ENCODE data around the gene ZNF679.
"Not testable (repeated sequence)": the region's sequence is repeated elsewhere in the genome, so short reads cannot be mapped to it uniquely, and the experiment has no call there.

The ZNF679 gene

DNA sequence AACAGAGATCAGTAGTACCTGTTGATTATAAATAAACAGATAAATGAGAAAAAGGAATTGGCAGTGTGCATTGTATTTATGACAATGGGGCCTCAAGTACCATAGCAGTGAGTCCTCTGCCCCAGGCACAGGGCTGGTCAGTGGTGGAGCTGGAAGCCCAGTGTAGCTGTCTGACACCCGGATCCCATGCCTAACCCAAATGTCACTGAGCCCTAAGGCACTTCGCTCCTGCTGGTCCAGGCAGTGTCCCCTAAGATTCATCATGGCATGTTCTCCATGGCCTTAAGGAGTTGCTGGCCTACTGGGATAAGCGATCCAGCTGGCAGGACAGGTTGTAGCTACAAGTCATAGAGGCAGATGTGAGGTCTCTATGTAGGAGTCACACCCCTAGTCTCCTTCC lies 82.2 kb downstream of the ZNF679 start:
- no peak for DNase-seq (ENCODE audit: low read depth in 2 of 2)

DNA sequence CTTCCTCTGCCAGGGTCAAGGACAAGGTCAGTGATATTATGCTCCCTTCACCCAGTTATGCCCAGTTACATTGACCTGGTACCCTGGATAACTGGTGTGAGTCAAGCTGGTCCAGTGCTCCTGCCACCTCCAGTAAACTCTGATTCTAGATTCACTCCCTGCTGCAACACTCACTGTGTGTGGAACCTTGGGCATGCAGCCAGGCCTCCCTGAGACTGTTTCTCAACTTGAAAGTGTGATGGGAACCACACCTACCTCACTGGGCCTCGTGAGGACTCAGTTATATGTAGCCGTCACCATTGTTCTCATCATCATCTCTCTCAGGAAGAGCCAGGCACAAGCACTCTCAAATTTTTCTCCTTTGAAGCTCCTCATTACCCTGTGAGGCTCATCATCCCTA lies 84.6 kb downstream of the ZNF679 start:
- DNase-seq (ENCODE audit: low read depth in 2 of 2): no peak

DNA sequence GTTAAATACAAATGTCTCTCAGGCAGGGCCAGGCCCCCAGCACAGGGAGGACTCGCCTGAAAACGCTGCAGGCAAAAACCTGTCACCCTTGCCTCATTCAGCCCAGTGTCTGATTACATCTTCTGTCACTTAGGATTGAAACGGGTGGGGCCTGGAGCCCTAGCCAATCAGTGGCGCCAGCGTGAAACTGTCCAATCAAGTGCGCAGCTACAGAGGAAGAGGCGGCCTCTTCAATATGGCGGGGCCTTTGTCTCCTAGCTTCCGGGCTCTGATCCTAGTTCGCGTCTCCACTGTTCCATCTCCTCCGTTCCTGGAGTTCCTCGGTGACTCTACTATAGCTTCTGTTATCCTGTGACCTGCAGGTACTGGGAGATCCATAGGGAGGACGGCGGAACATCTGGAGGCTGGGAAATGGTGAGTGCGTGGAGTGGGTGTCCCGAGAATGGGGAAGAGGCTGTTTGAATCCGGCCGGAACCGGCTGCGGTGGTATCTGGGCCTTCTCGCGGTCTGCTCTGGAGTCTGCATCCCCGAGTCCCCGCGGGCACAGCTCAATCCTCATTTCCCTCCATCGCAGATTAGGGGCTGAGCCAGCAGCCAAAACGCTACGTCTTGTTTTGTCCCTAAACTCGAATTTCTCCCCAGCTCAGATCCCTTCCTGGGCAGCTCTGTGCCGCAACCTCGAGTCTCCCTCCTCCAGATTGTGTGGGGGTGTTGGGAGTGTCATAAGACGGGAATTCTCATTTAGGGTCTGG lies 85.6 kb downstream of the ZNF679 start, which contains the start of gene ZNF736:
Gene ZNF736 (plus strand): TSS at position 222 of the 752 bp plus-strand sequence. CDS start 190 bp downstream, at position 412.
- peak; percentile 70 to 75 for DNase-seq (ENCODE audit: low read depth in 2 of 2)

DNA sequence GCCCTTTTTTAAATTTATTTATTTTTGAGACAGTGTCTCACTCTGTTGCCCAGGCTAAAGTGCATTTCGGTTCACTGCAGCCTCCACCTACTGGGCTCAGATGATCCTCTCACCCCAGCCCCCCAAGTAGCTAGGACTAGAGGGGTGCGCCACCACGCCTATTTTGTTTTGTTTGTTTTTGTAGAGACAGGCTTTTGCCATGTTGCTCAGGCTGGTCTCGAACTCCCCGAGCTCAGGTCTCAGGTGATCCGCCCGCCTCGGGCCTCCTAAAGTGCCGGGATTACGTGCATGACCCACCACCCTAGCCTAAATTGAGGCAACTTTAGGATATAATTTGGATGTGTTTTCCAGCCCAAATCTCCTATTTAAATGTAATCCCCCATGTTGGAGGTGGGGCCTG lies 86.3 kb downstream of the ZNF679 start:
- DNase-seq (ENCODE audit: low read depth in 2 of 2): no peak

DNA sequence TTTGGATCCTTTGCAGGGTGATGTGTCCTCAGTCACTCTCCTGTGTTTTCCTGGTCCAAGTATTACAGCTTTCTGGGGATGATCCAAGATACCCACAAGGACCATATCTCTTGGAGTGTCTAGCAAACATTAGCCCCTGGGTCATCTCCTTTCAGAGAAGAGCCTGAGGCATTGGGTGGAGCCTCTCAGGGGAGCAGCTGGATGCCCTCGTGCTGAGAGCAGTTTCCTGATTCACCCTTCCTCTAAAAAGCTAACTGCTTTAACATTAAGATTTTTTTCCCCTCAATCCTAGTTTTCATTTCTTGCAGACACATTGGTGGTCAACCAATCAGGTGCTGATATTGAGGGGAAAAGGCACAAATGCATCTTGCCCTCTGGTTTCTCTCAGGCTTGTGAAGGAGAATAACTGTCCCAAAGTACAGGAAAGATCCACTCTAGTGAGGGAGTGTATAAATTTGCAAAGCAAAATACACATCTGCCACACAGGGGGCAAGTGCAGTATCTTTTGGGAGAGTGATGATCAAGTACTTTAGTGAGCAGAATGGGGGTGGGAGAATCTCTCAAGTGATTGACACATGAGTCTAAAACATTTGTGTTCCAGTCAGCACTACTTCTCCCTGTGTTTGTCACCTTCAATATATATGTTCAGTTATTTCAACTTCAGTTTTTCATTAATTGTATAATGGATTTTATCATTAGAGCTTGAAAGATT lies 87.9 kb downstream of the ZNF679 start:
- not testable (repeated sequence) for DNase-seq (ENCODE audit: low read depth in 2 of 2)
